MCF 10A (cell line): ENCODE data around the gene SUCLG2. TPM values are rescaled to one million over a fixed set of nuclear protein-coding genes. Genes with fewer than 3 reads are reported as not detected.
A peak's percentile ranks its signal among the peaks of the same experiment; 100 is the strongest.

Experiments used
- BruUV-seq: library from RNA; stranded (reverse); fragments of 400-500 nt; replicated peaks from 2 replicates; lab custom pipeline; 2021; lab: Mats Ljungman, UMichigan
- CTCF ChIA-PET: fragments of 300-600 bp; sonication (Branson Sonifier 250); formaldehyde crosslinking; extraction: SDS; loops from one replicate; lab custom pipeline; 2021; ENCODE audit warnings: antibody characterized with exemption, inconsistent platforms; lab: Yijun Ruan, JAX
- POLR2A ChIA-PET: fragments of 300-600, 350-650 bp; sonication (Branson Sonifier 250); formaldehyde crosslinking; extraction: SDS; loops from one replicate; lab custom pipeline; 2020; ENCODE audit warnings: antibody characterized with exemption, inconsistent platforms; lab: Yijun Ruan, JAX
- DNase-seq: peaks from one replicate; pipeline ENCODE4 v3.0.0-alpha.2; 2018; ENCODE audit not compliant: unreplicated experiment
- H3K27ac Mint-ChIP-seq: one replicate; pipeline ENCODE4 v1.8.0; 2022; ENCODE audit warnings: mild to moderate bottlenecking, low read depth, mixed read lengths; ENCODE audit not compliant: unreplicated experiment
- H3K27me3 Mint-ChIP-seq: one replicate; pipeline ENCODE4 v1.8.0; 2022; ENCODE audit warnings: mixed read lengths; ENCODE audit not compliant: insufficient read depth, unreplicated experiment
- H3K36me3 Mint-ChIP-seq: one replicate; pipeline ENCODE4 v1.8.0; 2022; ENCODE audit warnings: mild to moderate bottlenecking, moderate library complexity, mixed read lengths; ENCODE audit not compliant: insufficient read depth, unreplicated experiment
- H3K4me1 Mint-ChIP-seq: one replicate; pipeline ENCODE4 v1.8.0; 2022; ENCODE audit warnings: mixed read lengths; ENCODE audit not compliant: insufficient read depth, unreplicated experiment
- H3K4me3 Mint-ChIP-seq: one replicate; pipeline ENCODE4 v1.8.0; 2022; ENCODE audit warnings: mild to moderate bottlenecking, moderate library complexity, mixed read lengths; ENCODE audit not compliant: unreplicated experiment
- H3K9me3 Mint-ChIP-seq: one replicate; pipeline ENCODE4 v1.8.0; 2022; ENCODE audit warnings: mixed read lengths; ENCODE audit not compliant: unreplicated experiment
- intact Hi-C: fragments of 100-400 bp; cut with micrococcal nuclease; formaldehyde crosslinking; loops from 2 replicates; pipeline ENCODE4 v1.14.1; 2022
- total RNA-seq: library from RNA; stranded (reverse); gene quantifications from 2 replicates; pipeline ENCODE4 v1.2.3, GENCODE V29; 2022
- TF ChIP-seq, protein P1 (sequence below): fragments of 200-600 bp; IDR thresholded peaks from one replicate; pipeline ENCODE4 v1.8.0; 2022; ENCODE audit warnings: antibody characterized with exemption, mild to moderate bottlenecking; ENCODE audit not compliant: unreplicated experiment

The SUCLG2 gene
- total RNA-seq, 1 experiment from 2014 or later = 55.6 TPM

DNA sequence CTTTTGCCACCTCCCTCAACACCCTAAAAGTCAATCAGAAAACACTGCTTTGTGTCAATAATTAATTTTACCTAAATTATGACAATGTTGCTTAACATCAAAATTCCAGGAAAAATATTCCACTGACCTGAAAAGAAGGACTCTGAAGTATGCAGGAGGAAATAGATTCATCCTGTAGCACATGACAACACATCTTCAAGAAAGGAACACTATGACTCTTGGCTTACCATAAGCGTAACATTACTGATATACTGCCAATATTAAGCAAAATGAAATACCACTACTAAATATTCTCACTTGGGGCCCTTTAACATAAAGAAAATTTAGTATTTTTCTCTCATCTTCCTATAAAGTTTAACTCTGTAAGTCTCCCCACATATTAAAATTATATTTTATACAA, 9.6 kb downstream of the SUCLG2 start:
- H3K27me3 Mint-ChIP-seq = no peaks in the 10 kb centered on the region

DNA sequence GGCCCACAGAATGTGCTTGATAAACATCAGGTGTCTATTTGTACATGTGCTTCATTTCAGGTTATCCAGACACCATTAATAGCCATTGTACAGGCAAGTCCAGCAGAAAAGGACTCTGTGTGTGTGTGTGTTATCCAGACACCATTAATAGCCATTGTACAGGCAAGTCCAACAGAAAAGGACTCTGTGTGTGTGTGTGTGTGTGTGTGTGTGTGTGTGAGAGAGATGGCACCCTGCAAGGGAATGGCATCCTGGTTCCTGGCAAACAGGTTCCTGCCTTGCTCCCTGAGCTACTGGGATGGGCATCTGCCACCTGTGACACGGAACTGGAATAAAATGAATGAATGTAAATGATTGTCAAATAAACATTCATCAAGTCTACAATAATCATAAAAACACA, 11.7 kb downstream of the SUCLG2 start:
- intact Hi-C loops = no loop called here
- H3K4me1 Mint-ChIP-seq = peaks cover 27% of the 10 kb centered on the region
- H3K27ac Mint-ChIP-seq = no peak overlapping the region
- POLR2A ChIA-PET = no interaction called here
- H3K27me3 Mint-ChIP-seq = no peaks in the 10 kb centered on the region
- TF ChIP-seq, protein P1, sequence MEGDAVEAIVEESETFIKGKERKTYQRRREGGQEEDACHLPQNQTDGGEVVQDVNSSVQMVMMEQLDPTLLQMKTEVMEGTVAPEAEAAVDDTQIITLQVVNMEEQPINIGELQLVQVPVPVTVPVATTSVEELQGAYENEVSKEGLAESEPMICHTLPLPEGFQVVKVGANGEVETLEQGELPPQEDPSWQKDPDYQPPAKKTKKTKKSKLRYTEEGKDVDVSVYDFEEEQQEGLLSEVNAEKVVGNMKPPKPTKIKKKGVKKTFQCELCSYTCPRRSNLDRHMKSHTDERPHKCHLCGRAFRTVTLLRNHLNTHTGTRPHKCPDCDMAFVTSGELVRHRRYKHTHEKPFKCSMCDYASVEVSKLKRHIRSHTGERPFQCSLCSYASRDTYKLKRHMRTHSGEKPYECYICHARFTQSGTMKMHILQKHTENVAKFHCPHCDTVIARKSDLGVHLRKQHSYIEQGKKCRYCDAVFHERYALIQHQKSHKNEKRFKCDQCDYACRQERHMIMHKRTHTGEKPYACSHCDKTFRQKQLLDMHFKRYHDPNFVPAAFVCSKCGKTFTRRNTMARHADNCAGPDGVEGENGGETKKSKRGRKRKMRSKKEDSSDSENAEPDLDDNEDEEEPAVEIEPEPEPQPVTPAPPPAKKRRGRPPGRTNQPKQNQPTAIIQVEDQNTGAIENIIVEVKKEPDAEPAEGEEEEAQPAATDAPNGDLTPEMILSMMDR = no peak
- peaks cover 7% of the 10 kb centered on the region for H3K36me3 Mint-ChIP-seq
- no TSS peak for BruUV-seq
- H3K9me3 Mint-ChIP-seq = no peaks in the 10 kb centered on the region
- CTCF ChIA-PET = no interaction called here
- DNase-seq = no peak
- no peak overlapping the region for H3K4me3 Mint-ChIP-seq

More for the DNA sequence above, 9.6 kb downstream of the SUCLG2 start:
- TF ChIP-seq, protein P1 = no peak
- Mint-ChIP-seq H3K9me3 (no peaks in the 10 kb centered on the region), H3K36me3 (peaks cover 12% of the 10 kb centered on the region), H3K4me1 (peaks cover 40% of the 10 kb centered on the region), H3K27ac (peak overlapping the region; percentile 55), H3K4me3 (no peak overlapping the region)
- POLR2A ChIA-PET = interaction anchor here (1.1 to 1.7 kb wide), 2 partner anchors 9 to 11 kb away, joined by 3 to 5 read pairs; partner anchors contain the start of gene SUCLG2
- no TSS peak for BruUV-seq
- CTCF ChIA-PET = interaction anchor here (1.1 kb wide), 1 partner anchor 10 kb away, joined by 3 read pairs; the partner anchor contains the start of gene SUCLG2
- no peak for DNase-seq
- intact Hi-C loops = loop anchor here (5.0 kb wide), 2 partner anchors 33 to 648 kb away; partner anchors contain the start of gene KBTBD8

DNA sequence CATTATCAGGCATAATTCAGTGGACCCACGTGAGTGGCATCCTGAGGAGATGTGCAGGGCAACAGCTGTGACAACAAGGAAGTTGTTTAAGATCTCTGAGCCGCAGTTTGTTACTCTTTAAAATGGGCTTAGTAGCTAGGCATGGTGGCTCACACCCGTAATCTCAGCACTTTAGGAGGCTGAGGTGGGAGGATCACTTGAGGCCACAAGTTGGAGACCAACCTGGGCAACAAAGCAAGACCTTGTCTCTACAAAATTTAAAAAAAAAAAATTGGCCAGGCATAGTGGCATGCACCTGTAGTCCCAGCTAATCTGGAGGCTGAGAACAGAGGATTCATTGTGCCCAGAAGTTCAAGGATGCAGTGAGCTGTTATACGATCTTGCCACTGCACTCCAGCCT, 12.2 kb downstream of the SUCLG2 start:
- TF ChIP-seq, protein P1 = no peak
- H3K27me3 Mint-ChIP-seq = no peaks in the 10 kb centered on the region
- DNase-seq = no peak
- peaks cover 6% of the 10 kb centered on the region for H3K36me3 Mint-ChIP-seq
- CTCF ChIA-PET = no interaction called here
- H3K4me3 Mint-ChIP-seq = no peak overlapping the region
- no peaks in the 10 kb centered on the region for H3K9me3 Mint-ChIP-seq
- POLR2A ChIA-PET = no interaction called here
- H3K27ac Mint-ChIP-seq = no peak overlapping the region
- intact Hi-C loops = no loop called here
- BruUV-seq = no TSS peak
- peaks cover 21% of the 10 kb centered on the region for H3K4me1 Mint-ChIP-seq

DNA sequence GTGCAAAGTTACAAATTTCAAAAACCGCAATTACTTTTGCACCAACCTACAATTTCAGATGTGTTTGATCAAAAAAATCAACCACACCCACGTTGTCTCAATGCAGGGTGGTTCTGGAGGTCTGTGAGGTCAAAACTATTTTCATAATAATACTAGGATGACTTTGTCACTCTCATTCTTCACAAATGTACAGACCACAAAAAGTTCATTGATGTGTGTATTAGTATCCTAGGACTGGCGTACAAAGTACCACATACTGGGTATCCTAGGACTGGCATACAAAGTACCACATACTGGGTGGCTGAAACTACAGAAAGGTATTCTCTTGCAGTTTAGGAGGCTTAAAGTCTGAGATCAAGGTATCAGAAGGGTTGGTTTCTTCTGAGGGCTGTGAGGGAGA, 13.0 kb downstream of the SUCLG2 start:
- DNase-seq = no peak
- TF ChIP-seq, protein P1 = no peak
- intact Hi-C loops = no loop called here
- Mint-ChIP-seq H3K9me3 (no peaks in the 10 kb centered on the region), H3K27ac (no peak overlapping the region), H3K4me3 (no peak overlapping the region), H3K36me3 (peaks cover 9% of the 10 kb centered on the region), H3K4me1 (peaks cover 14% of the 10 kb centered on the region), H3K27me3 (no peaks in the 10 kb centered on the region)
- POLR2A ChIA-PET = no interaction called here
- CTCF ChIA-PET = no interaction called here
- BruUV-seq = no TSS peak
